Measurements from ENCODE around the gene MTMR3. TPM values are rescaled to one million over a fixed set of nuclear protein-coding genes. Genes with fewer than 3 reads are reported as not detected.
A peak's percentile ranks its signal among the peaks of the same experiment; 100 is the strongest.
"Not testable (repeated sequence)": the region's sequence is repeated elsewhere in the genome, so short reads cannot be mapped to it uniquely, and the experiment has no call there.

The MTMR3 gene
- total RNA-seq, 2 experiments from 2014 or later: 57.8 to 60.6 TPM

- Histone ChIP-seq H3K4me1 (ENCODE audit: insufficient read depth, low read length) (no peaks in the 10 kb centered on the region), H3K27ac (ENCODE audit: low read depth in 1 of 2, low read length in 2 of 2) (no peak overlapping the region), H3K27me3 (ENCODE audit: control insufficient read depth in 1 of 2, insufficient read depth in 2 of 2, low read length in 2 of 2) (no peaks in the 10 kb centered on the region), H3K9me3 (ENCODE audit: control insufficient read depth in 1 of 2, insufficient read depth in 1 of 2, low read length in 2 of 2) (no peaks in the 10 kb centered on the region), H3K4me3 (ENCODE audit: low read length) (no peak overlapping the region), H3K36me3 (ENCODE audit: insufficient read depth, low read length) (no peaks in the 10 kb centered on the region)
- no peak for ATAC-seq (ENCODE audit: poor library complexity)
- DNase-seq: no peak
- H3K9me3 Mint-ChIP-seq: no peaks in the 10 kb centered on the region
- no peaks in the 10 kb centered on the region for H3K4me1 Mint-ChIP-seq (ENCODE audit: low read depth)
- peaks cover 3% of the 10 kb centered on the region for H3K27me3 Mint-ChIP-seq
- ChIA-PET CTCF (no interaction called here), POLR2A (no interaction called here)
- H3K4me3 Mint-ChIP-seq: no peak overlapping the region
- intact Hi-C loops (cut with DNase I, micrococcal nuclease): no loop called here
- no peak overlapping the region for H3K27ac Mint-ChIP-seq
- H3K36me3 Mint-ChIP-seq (ENCODE audit: low read depth): no peaks in the 10 kb centered on the region
- no peak for TF ChIP-seq CTCF (IDR thresholded peaks at IDR 0.05)
Measured at GRCh38 chr22:29854432-29854831, 28.5 kb upstream of the MTMR3 start.

- intact Hi-C loops (cut with DNase I, micrococcal nuclease): no loop called here
- Histone ChIP-seq H3K27ac (ENCODE audit: low read depth in 1 of 2, low read length in 2 of 2) (no peak overlapping the region), H3K4me1 (ENCODE audit: insufficient read depth, low read length) (no peaks in the 10 kb centered on the region), H3K27me3 (ENCODE audit: control insufficient read depth in 1 of 2, insufficient read depth in 2 of 2, low read length in 2 of 2) (no peaks in the 10 kb centered on the region), H3K9me3 (ENCODE audit: control insufficient read depth in 1 of 2, insufficient read depth in 1 of 2, low read length in 2 of 2) (no peaks in the 10 kb centered on the region), H3K4me3 (ENCODE audit: low read length) (no peak overlapping the region), H3K36me3 (ENCODE audit: insufficient read depth, low read length) (no peaks in the 10 kb centered on the region)
- no peaks in the 10 kb centered on the region for H3K4me1 Mint-ChIP-seq (ENCODE audit: low read depth)
- ChIA-PET POLR2A (no interaction called here), CTCF (no interaction called here)
- DNase-seq: peak in 2 of 14 experiments; percentile 17 to 31
- H3K36me3 Mint-ChIP-seq (ENCODE audit: low read depth): no peaks in the 10 kb centered on the region
- H3K27ac Mint-ChIP-seq: no peak overlapping the region
- H3K27me3 Mint-ChIP-seq: peaks cover 3% of the 10 kb centered on the region
- no peak for ATAC-seq (ENCODE audit: poor library complexity)
- H3K9me3 Mint-ChIP-seq: no peaks in the 10 kb centered on the region
- no peak overlapping the region for H3K4me3 Mint-ChIP-seq
- no peak for TF ChIP-seq CTCF (IDR thresholded peaks at IDR 0.05)
Measured at GRCh38 chr22:29855611-29856181, 27.3 kb upstream of the MTMR3 start.

GRCh38 chr22:29856496-29856895 is 26.5 kb upstream of the MTMR3 start:
- ChIA-PET POLR2A (no interaction called here), CTCF (no interaction called here)
- no peaks in the 10 kb centered on the region for H3K4me1 Mint-ChIP-seq (ENCODE audit: low read depth)
- Histone ChIP-seq H3K4me3 (ENCODE audit: low read length) (no peak overlapping the region), H3K27ac (ENCODE audit: low read depth in 1 of 2, low read length in 2 of 2) (no peak overlapping the region), H3K9me3 (ENCODE audit: control insufficient read depth in 1 of 2, insufficient read depth in 1 of 2, low read length in 2 of 2) (no peaks in the 10 kb centered on the region), H3K4me1 (ENCODE audit: insufficient read depth, low read length) (no peaks in the 10 kb centered on the region), H3K36me3 (ENCODE audit: insufficient read depth, low read length) (no peaks in the 10 kb centered on the region), H3K27me3 (ENCODE audit: control insufficient read depth in 1 of 2, insufficient read depth in 2 of 2, low read length in 2 of 2) (no peaks in the 10 kb centered on the region)
- ATAC-seq (ENCODE audit: poor library complexity) (no peak), DNase-seq (no peak)
- no peak overlapping the region for H3K4me3 Mint-ChIP-seq
- H3K27ac Mint-ChIP-seq: no peak overlapping the region
- no peaks in the 10 kb centered on the region for H3K9me3 Mint-ChIP-seq
- TF ChIP-seq CTCF (IDR thresholded peaks at IDR 0.05): no peak
- no peaks in the 10 kb centered on the region for H3K36me3 Mint-ChIP-seq (ENCODE audit: low read depth)
- peaks cover 3% of the 10 kb centered on the region for H3K27me3 Mint-ChIP-seq
- intact Hi-C loops (cut with DNase I, micrococcal nuclease): no loop called here

- H3K27me3 Mint-ChIP-seq; H3K4me1 ChIP-seq (ENCODE audit: insufficient read depth, low read length); CTCF ChIA-PET; H3K27ac Mint-ChIP-seq; H3K9me3 Mint-ChIP-seq; H3K27me3 ChIP-seq (ENCODE audit: control insufficient read depth in 1 of 2, insufficient read depth in 2 of 2, low read length in 2 of 2); POLR2A ChIA-PET; H3K27ac ChIP-seq (ENCODE audit: low read depth in 1 of 2, low read length in 2 of 2); H3K4me1 Mint-ChIP-seq (ENCODE audit: low read depth); DNase-seq; H3K36me3 Mint-ChIP-seq (ENCODE audit: low read depth); H3K36me3 ChIP-seq (ENCODE audit: insufficient read depth, low read length); H3K4me3 ChIP-seq (ENCODE audit: low read length); intact Hi-C loops (cut with DNase I, micrococcal nuclease); ATAC-seq (ENCODE audit: poor library complexity); H3K9me3 ChIP-seq (ENCODE audit: control insufficient read depth in 1 of 2, insufficient read depth in 1 of 2, low read length in 2 of 2); H3K4me3 Mint-ChIP-seq: not testable (repeated sequence)
Measured at GRCh38 chr22:29859030-29859429, 23.9 kb upstream of the MTMR3 start.

Data from CD4-positive, alpha-beta T cell (primary cell).